DOHH2 (cell line): ENCODE data around the gene SLC4A1.

Experiments
- EZH2phosphoT487 ChIP-seq: fragments of 200-600 bp; sonication (generic); IDR thresholded peaks from 2 replicates; pipeline ENCODE4 v1.6.1; 2017; ENCODE audit warnings: borderline replicate concordance, mild to moderate bottlenecking, antibody characterized with exemption, low read length, moderate library complexity, mixed read lengths
- TF ChIP-seq, protein P1 (sequence below): fragments of 200-600 bp; sonication (generic); IDR thresholded peaks from one replicate; pipeline ENCODE4 v1.5.1; 2014; ENCODE audit warnings: antibody characterized with exemption, mild to moderate bottlenecking, low read depth, low read length; ENCODE audit not compliant: poor library complexity, severe bottlenecking

DNA sequence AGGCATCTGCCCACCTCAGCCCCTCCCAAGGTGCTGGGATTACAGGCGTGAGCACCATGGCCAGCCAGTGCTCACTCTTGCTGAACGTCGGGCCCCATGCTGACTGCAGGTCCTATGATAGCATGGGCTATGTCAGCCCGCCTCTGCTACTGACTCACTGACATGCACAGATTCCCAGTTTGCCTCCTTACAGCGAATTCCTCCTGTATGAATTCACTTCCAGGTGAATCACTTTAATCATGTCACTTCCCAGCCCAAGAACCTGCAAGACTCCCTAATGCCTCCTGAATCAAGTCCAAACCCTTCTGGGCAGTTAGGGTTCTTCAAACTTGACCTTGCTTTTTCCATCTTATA is 32.4 kb downstream of the SLC4A1 start:
- TF ChIP-seq, protein P1, sequence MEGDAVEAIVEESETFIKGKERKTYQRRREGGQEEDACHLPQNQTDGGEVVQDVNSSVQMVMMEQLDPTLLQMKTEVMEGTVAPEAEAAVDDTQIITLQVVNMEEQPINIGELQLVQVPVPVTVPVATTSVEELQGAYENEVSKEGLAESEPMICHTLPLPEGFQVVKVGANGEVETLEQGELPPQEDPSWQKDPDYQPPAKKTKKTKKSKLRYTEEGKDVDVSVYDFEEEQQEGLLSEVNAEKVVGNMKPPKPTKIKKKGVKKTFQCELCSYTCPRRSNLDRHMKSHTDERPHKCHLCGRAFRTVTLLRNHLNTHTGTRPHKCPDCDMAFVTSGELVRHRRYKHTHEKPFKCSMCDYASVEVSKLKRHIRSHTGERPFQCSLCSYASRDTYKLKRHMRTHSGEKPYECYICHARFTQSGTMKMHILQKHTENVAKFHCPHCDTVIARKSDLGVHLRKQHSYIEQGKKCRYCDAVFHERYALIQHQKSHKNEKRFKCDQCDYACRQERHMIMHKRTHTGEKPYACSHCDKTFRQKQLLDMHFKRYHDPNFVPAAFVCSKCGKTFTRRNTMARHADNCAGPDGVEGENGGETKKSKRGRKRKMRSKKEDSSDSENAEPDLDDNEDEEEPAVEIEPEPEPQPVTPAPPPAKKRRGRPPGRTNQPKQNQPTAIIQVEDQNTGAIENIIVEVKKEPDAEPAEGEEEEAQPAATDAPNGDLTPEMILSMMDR: no peak
- TF ChIP-seq EZH2phosphoT487: no peak
